Bone marrow (tissue), 2 donors: ENCODE measurements around the gene LRRC7.
"Not testable (repeated sequence)": the region's sequence is repeated elsewhere in the genome, so short reads cannot be mapped to it uniquely, and the experiment has no call there.

ENCODE experiments used
- DNase-seq, 2 donors: peaks; one replicate each; lab custom pipeline; 2025; lab: John Stamatoyannopoulos, UW

Gene LRRC7

GRCh38 chr1:69888016-69888415 is 320.3 kb downstream of the LRRC7 start:
- not testable (repeated sequence) for DNase-seq

GRCh38 chr1:69888657-69889056 is 320.9 kb downstream of the LRRC7 start:
- DNase-seq, result no peak

- no peak for DNase-seq
Measured at GRCh38 chr1:69898403-69898947, 330.8 kb downstream of the LRRC7 start.

GRCh38 chr1:69911301-69911801 is 343.6 kb downstream of the LRRC7 start:
- DNase-seq, result no peak

GRCh38 chr1:69913977-69914376 is 346.3 kb downstream of the LRRC7 start:
- DNase-seq, result no peak

GRCh38 chr1:69914976-69915765 is 347.4 kb downstream of the LRRC7 start:
- DNase-seq, result no peak

GRCh38 chr1:69919129-69919921 is 351.6 kb downstream of the LRRC7 start:
- no peak for DNase-seq

GRCh38 chr1:69919922-69920273 is 352.2 kb downstream of the LRRC7 start:
- no peak for DNase-seq

- DNase-seq, result no peak
Measured at GRCh38 chr1:69920426-69920825, 352.7 kb downstream of the LRRC7 start.

GRCh38 chr1:69921486-69921885 is 353.8 kb downstream of the LRRC7 start:
- DNase-seq, result no peak

GRCh38 chr1:69928234-69928633 is 360.5 kb downstream of the LRRC7 start:
- not testable (repeated sequence) for DNase-seq

GRCh38 chr1:69929308-69930057 is 361.8 kb downstream of the LRRC7 start:
- no peak for DNase-seq

- DNase-seq, result no peak
Measured at GRCh38 chr1:69930396-69930795, 362.7 kb downstream of the LRRC7 start.

- DNase-seq, result no peak
Measured at GRCh38 chr1:69932760-69933159, 365.0 kb downstream of the LRRC7 start.

GRCh38 chr1:69940231-69940630 is 372.5 kb downstream of the LRRC7 start:
- no peak for DNase-seq

- no peak for DNase-seq
Measured at GRCh38 chr1:69940816-69941215, 373.1 kb downstream of the LRRC7 start.

- no peak for DNase-seq
Measured at GRCh38 chr1:69943030-69943429, 375.3 kb downstream of the LRRC7 start.

- no peak for DNase-seq
Measured at GRCh38 chr1:69946935-69947334, 379.2 kb downstream of the LRRC7 start.

GRCh38 chr1:69947837-69948236 is 380.1 kb downstream of the LRRC7 start:
- DNase-seq, result no peak

- DNase-seq, result no peak
Measured at GRCh38 chr1:69952676-69953075, 385.0 kb downstream of the LRRC7 start.

GRCh38 chr1:69962452-69962851 is 394.7 kb downstream of the LRRC7 start:
- DNase-seq, result not testable (repeated sequence)

GRCh38 chr1:69967245-69967766 is 399.6 kb downstream of the LRRC7 start:
- no peak for DNase-seq
